Retinal pigment epithelial cell (primary cell): ENCODE results near the gene NT5DC4.

ENCODE experiments used
- DNase-seq: peaks from one replicate; pipeline ENCODE4 v3.0.0-alpha.2; 2010; ENCODE audit warnings: low read depth
- H3K4me3 ChIP-seq: 2 replicates; pipeline ENCODE4 v1.5.1; 2011; ENCODE audit warnings: mild to moderate bottlenecking, low read length, control low read depth, moderate library complexity
- TF ChIP-seq, protein P1 (sequence below): conservative IDR thresholded peaks from 2 replicates; pipeline ENCODE4 v1.5.1; 2011; ENCODE audit warnings: low read depth, low read length, control low read depth, inconsistent platforms

NT5DC4 gene

DNA sequence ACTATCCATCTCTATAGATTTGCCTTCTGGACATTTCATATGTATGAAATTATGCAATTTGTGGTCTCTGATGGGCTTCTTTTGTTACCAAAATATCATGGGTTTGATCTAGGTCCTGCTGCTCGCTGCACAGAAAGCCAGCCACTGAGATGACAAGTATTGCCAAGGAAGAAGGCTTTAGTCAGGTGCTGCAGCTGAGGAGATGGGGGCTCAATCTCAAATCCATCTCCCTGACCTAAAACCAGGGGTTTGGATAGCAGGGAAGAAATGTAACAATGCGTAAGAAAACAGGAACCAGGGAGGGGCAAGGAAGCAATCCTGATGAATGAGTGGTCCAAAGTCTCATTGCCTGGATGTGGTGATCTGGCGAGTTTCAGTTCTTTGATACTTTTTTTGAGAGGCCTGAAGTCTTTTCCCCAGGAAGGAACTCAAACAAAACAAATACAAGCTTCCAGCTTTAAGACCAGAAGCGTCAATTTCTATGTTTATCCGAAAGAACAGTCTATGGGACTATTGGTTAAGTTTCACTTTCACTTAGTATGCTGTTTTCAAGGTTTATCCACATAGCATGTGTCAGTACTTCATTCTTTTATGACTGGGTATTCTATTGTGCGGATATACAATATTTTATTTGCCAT is 47.0 kb downstream of the NT5DC4 start:
- TF ChIP-seq, protein P1, sequence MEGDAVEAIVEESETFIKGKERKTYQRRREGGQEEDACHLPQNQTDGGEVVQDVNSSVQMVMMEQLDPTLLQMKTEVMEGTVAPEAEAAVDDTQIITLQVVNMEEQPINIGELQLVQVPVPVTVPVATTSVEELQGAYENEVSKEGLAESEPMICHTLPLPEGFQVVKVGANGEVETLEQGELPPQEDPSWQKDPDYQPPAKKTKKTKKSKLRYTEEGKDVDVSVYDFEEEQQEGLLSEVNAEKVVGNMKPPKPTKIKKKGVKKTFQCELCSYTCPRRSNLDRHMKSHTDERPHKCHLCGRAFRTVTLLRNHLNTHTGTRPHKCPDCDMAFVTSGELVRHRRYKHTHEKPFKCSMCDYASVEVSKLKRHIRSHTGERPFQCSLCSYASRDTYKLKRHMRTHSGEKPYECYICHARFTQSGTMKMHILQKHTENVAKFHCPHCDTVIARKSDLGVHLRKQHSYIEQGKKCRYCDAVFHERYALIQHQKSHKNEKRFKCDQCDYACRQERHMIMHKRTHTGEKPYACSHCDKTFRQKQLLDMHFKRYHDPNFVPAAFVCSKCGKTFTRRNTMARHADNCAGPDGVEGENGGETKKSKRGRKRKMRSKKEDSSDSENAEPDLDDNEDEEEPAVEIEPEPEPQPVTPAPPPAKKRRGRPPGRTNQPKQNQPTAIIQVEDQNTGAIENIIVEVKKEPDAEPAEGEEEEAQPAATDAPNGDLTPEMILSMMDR = no peak
- DNase-seq = no peak
- no peak overlapping the region for H3K4me3 ChIP-seq

DNA sequence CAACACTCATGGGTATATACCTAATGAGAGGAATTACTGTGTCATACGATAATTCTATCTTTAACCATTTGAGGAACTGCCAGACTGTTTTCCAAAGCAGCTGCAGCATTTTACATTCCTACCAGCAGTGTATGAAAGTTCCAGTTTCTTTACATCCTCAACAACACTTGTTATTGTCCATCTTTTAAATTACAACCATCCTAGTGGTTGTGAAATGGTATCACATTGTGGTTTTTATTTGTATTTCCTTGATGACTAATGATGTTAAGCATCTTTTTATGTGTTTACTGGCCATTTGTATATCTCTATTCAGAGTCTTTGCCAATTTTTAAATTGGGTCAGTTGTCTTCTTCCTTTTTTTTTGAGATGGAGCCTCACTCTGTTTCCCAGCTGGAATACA is 47.6 kb downstream of the NT5DC4 start:
- no peak overlapping the region for H3K4me3 ChIP-seq
- TF ChIP-seq, protein P1 = no peak
- DNase-seq = no peak

DNA sequence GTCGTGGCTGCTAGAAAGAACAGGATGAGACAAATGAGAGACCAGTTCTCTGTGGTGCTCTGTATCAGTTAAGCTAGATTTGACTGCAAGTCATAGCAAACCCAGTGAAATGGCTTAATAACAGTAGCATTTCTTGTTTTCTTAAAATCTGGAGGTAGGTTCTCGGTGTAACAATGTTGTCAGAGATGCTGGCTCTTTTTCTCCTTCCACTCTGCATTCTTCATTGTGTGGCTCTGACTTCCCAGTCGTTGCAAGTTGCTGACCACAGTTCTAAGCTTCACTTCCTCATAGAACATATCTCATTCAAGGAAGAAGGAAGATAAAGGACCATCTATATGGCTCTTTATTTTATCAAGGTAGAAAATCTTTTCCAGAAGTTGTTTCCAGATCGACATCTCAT is 51.5 kb downstream of the NT5DC4 start:
- no peak for DNase-seq
- H3K4me3 ChIP-seq = no peak overlapping the region
- TF ChIP-seq, protein P1 = no peak

DNA sequence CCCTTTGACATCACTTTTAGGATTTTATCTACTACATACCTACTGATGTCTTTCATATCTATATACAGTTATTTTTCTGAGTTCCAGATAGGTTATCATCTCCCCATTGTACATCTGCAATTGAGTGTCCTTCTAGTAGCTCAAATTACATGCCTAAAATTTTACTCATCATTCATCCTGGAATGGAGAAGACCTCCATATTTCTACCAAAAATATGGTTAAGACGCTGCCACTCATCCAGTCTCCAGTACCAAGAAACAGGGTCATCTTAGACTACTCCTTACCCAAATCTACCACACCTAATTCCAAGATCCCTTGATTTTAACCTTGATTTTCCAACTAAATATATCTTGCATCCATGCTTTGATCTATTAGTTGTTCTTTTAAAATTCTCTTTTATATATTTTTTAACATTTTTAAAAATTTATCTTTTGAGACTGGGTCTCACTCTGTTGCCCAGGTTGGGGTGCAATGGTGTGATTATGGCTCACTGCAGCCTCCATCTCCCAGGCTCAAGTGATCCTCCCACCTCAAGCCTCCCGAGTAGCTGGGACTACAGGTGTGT is 52.2 kb downstream of the NT5DC4 start:
- no peak overlapping the region for H3K4me3 ChIP-seq
- DNase-seq = no peak
- TF ChIP-seq, protein P1 = no peak

DNA sequence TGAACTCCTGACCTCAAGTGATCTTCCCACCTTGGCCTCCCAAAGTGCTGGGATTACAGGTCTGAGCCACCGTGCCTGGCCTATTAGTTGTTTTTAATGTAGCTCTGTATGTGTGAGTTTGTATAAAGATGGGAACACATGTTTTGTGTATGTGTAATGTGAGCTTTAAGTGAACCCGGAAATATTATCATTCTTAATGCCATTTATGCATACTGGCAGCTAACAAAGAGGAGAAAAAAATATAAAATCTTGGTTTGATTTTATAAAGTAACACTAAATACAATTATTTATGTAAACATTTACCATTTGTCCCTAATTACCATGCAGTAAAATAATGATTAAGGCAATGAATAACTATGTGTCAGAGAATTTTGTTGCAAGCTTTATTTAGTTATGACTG is 52.7 kb downstream of the NT5DC4 start:
- TF ChIP-seq, protein P1 = no peak
- DNase-seq = no peak
- H3K4me3 ChIP-seq = no peak overlapping the region

DNA sequence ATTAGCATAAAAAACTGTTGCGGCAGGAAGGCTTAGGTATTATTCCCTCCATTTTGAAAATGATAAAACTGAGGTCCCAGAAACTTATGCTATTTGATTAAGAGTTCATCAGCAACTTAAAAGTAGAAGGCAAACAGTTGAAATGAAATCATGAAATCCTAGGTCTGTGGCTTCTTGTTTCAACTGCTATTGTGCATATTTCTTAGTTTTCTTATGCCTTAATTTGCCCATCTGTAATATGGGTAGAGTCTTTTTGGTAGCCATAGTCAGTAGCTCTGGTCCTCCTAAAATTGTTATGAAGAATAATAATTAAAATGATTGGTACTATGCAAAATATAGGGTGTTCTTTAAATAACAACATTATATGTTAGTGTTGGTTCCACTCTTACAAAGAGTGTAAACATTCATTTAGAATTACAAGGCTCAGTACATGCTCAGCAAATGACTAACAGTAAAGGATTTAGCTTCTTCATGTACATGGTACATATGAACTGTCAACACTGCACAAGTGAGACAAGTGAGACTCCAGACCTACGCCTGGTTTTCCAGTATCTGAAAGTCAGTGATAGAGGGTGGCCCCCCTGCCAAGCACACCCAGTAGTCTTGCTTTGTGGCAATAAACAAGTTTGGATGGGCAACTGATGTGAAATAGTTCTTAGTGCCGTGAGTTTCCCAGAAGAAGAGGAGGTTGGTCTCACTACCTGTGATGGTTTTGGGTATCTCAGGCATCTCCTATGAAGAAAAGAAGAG is 53.9 kb downstream of the NT5DC4 start:
- no peak for DNase-seq
- no peak overlapping the region for H3K4me3 ChIP-seq
- TF ChIP-seq, protein P1 = no peak
